Measurements from ENCODE around the gene MRPL55.

Gene MRPL55

DNA sequence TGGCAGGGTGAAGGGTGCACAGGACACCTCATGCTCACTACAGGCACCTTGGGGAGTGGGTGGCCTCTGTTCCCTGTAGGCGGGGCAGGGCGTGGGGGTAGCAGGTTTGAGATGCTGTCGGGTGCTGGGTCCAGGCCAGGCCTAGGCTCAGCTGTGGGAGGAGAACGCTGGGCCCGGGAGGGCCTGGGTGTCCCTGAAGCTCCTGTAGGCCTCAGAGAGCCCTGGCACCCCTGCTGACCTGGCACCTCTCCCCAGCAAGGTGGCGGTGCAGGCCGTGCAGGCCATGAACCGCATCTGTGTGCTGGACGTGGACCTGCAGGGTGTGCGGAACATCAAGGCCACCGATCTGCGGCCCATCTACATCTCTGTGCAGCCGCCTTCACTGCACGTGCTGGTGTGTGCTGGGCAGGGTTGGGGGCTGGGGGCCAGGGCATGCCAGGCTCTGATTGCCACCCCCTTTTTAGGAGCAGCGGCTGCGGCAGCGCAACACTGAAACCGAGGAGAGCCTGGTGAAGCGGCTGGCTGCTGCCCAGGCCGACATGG lies 38.1 kb upstream of the MRPL55 start:
- no peak for DNase-seq

DNA sequence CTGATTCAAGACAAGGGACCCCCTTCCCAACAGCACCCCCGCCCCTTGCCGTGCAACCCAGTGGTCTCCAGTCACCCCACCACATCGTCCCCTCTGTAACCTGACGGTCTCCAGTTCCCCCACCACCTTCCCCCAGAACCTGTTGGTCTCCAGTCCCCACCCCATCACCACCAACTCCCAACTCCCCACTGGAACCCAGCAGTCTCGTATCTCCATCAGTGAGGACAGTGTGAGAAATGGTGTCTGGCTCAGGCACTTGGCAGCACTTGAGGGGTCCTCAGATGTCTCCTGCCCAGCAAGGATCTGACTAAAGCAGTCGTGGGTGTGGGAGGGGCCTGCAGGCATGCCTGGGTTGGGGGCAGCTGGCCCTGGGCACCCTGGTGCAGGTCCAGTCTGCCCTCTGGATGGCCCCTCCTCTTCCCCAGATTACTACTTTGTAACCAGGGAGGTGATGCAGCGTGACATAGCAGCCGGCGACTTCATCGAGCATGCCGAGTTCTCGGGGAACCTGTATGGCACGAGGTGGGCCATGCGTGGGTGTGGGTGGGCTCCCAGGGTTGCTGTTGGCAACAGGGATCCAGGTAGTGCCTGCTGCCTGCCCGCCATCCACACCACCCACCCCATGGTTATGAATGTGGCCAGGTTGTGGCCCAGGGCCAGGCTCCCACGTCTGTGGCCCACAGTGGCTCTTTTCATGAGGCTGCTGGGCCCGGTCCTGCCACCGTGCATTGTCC lies 37.5 kb upstream of the MRPL55 start:
- no peak for DNase-seq

DNA sequence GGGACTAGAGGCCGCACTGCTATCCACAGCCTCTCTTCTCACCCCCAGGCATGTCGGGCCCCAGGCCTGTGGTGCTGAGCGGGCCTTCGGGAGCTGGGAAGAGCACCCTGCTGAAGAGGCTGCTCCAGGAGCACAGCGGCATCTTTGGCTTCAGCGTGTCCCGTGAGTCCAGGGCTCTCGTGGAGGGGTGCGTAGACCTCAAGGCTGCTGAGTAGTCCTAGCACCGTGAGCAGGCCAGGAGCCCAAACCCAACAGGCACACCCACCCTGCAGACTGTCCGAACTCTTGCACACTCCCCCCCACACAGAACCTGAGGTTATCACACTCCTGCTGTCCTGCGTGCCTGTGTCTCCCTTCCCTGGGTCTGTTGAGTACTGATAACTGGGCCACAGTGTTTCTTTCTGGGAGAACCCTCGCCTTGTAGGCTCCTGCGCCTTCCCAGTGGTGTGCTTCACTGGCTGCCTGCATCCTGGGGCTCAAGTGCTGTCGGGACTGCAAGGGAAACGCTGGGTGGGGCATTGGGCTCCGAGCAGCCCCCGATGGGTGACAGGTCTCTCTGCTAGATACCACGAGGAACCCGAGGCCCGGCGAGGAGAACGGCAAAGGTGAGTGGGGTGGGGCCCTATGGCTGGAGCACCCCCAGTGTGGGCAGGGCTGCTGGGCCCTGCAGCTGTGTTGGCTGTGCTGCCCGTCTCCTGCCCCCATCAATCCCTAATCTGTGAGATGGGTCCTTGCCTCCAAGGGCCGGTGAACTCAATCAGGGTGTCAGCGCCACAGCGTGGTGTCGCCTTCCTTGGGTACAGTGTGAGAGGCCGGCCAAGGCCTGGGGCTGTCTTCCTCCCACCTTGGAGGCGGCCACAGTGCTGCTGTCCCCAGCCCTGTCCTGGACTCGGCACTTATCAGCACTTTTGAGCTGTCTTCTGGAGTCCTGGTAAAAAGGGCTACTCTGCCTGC lies 36.6 kb upstream of the MRPL55 start:
- DNase-seq, result no peak

DNA sequence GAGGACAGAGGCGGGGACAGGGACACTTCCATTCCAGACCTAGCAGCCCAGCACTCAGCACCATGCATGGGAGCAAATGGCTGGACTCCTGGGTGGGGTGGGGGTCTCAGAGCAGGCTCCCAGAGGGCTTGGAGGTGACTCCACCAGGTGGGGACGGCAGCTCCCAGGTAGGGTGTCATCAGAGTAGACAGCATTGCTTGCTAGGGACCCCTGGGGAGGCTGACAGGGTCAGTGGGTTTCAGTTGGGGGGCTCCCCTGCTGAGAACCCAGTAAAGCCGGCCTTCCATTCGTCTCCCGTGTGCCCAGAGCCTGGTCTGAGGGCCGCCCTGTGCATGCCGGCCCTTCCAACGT lies 35.9 kb upstream of the MRPL55 start:
- DNase-seq, result no peak

DNA sequence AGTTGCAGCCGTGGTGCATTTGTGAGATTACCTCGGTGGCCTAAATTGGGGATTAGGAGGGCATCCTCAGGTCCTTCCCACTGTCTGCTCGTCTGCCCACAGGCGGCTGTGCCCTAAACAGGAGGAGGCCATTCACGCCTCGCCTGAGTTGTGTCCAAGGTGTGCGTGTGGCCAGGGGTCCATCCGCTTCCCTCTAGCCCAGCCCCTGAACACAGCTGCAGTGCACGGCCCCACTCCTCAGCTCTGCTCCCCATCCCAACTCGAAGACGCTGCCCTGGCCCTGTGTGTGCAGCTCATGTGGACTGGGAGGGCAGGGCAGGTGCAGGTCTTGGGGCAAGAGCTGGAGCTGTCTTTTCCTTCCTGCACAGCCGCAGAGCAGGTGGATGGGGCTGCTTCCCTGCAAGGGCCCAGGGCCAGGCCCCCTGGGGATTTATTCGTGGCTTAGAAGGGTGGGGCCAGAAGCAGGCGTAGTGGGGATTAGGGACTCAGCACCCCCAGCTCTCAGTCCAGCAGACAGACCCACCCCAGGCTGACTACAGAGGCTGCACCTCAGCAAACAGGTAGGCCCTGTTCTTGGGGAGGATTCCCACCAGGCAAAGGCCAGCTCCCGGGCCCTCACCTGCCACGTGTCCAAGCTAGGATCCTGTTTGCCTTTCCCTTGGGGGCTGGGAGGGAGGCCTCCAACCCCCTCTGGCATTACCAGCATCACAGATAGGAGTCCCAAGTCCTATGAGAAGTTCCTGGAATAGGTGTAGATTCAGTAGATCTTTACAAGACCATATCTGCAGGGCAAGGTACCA lies 35.3 kb upstream of the MRPL55 start:
- no peak for DNase-seq

DNA sequence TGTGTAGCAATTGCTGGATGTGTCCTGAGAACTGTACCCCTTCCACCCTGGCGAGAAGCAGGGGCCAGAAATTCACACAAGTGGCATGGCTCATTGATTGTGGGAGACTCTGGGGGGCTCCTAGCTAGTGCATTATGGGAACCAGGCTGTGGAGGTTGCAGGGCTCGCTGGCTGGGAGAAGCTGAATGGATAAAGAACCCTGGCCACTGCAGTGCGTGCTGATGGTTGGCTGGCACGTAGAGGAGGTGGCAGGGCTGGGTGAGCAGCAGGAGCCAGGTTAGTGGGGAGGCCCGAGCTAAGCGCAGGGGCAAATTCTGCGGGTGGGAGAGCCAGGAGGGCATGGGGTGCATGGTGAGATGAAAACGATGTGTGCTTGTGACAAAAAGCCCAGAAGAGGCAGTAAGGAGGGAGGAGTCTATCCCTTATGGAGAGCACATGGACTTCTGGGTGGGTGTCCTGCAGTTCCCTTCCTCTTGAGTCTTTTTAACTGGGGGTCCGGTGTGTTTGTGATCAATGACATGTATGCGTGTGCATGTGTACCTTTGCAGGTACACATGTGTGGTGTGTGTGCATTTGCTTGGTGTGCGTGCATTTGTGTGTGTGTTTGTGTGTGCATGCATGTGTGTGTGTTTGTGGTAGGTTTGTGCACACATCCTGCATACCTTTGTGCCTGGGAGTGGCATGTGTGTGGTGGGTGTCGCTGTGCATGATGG lies 34.5 kb upstream of the MRPL55 start:
- no peak for DNase-seq

DNA sequence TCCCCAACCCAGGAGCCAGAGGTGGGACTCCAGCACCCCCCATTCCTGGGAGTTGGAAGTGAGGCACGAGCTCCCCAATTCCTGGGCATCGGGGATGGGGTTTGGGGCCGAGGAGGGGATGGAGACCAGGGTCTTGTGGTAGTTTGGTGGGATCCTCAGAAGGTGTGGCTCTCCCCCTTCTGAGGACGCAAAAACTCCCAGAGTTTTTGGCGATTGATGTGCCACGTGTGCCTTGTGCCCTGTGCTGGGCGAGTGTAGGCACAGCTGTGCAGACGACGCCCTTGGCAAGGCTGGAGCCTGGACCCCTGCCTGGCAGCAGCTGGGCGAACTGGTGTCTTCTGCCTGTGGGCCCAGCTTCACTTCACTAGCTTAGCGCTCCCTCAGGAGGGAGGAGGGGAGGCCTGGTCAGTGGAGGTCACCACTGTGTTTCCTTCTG lies 33.6 kb upstream of the MRPL55 start:
- no peak for DNase-seq

DNA sequence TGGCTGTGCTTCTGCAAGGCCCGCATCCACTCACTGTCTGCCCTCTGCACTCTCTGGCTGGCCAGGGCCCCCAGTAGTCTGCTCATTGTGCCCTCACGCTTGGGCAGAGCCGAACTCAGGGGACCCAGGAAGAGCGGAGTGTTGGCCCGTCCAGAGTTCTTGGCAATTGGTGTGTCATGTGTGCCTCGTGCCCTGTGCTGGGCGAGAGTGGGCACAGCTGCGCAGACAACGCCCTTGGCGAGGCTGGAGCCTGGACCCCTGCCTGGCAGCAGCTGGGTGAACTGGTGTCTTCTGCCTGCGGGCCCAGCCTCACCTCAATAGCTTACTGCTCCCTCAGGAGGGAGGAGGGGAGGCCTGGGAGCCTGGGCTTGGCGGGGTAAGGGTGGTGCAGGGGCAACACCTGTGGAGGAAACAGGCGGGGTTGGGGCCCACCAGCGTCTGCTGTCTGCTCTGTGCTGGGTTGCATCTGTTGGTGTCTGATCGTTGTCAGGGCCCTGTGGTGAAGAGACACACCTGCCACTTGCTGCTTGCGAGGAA lies 33.1 kb upstream of the MRPL55 start:
- DNase-seq, result no peak

DNA sequence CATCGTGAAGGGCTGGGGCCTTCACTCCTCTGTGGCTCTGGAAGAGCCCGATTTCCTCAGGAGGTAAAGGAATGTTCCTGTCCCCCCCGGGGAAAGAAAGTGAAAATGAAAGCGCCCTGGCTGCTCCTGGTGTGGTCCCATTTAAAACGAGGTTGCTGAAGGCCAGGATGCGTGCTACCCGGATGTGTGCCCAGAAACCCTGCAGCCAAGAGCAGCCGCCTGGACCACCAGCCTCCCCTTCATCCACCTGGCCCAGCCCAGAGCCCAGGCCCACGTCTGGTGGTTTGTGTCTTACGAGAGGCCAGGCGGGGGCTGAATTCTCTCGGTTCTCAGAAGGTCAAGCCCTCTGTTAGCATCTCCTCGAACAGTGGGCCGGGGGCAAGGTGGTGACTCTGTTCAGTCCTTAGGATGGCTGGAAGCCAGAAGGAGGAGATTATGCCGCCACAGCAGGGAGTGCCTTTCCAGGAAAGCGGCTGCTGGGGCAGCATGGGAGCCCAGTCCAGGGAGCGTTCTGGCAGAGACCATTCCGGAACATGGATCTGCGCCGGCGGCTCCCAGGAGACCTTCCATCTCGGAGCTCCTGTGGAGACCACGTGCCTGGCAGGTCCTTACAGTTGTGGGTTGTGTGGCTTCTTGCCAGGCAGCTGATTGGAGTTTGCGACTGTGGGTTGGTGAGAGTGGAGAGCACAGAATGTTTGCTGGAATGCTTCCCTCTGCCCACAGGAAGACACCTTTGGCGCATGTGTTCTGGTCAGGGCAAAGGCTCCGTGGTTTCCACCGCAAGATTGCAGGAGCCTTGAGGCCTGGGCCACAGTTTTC lies 32.3 kb upstream of the MRPL55 start:
- DNase-seq, result peak; percentile 54

DNA sequence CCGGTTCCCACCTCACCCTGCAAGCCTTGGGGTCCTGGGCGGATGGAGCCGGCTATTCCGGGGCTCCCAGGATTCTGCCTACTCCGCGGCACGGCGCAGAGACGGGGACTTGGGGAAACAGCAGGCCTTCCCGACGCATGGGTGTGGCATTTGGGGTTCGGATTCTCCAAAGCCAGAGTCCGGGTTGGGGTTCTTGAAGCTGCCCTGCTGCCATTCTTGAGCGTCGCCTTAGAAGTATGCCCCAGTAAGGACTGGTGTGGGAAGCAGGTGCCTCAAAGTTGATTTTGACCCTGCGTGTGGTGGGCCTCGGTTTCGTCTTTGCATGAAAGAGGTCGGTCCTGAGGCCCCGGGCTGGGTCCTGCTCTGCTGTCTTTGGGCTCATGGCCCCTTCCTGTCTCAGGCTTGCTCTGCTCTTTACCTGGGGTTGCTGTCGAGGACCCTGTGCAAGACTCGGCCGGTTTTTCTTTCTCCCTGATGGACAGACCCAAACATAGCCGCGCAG lies 31.7 kb upstream of the MRPL55 start:
- DNase-seq, result no peak

DNA sequence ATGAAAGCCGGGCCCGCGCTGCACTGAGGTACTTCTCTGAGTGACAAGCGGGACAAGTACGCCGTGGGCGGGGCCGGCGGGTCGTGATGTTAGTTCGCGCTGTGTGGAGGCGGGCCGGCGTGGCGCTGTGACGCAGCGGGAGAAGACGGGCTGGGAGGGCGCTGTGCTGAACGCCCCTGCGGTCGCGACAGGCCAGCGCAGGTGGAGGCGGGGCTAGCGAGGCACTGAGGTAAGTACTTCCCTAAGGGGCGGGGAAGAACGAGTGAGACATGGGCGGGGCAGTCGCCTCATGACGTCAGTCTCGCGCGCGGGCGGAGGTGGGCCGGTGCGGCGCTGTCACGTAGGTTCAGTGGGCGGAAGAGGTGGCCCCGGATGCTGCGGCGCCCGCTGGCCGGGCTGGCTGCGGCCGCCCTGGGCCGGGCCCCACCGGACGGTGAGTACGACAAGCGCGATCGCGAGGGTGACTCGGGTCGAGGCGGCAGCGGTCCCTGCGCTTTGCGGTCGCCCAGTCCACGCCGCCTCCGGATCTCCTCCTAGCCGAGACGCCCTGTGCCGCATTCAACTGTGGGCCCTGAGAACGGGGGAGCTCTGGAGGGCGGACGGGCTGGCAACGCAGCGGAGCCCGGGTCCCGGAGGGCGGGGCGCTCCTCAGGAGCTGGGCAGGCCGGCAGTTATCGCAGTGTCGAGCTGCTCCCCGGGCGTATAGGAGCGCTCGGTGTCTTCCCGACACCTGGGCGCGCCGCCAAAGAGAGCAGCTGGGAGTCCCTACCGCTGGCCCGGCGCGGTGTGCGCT lies 31.0 kb upstream of the MRPL55 start, which contains the start of gene GUK1:
TSS of gene GUK1 (plus strand) at position 349 of the 793 bp plus-strand sequence. CDS start at position 373, 24 bp downstream.
- peak; percentile 100 for DNase-seq

DNA sequence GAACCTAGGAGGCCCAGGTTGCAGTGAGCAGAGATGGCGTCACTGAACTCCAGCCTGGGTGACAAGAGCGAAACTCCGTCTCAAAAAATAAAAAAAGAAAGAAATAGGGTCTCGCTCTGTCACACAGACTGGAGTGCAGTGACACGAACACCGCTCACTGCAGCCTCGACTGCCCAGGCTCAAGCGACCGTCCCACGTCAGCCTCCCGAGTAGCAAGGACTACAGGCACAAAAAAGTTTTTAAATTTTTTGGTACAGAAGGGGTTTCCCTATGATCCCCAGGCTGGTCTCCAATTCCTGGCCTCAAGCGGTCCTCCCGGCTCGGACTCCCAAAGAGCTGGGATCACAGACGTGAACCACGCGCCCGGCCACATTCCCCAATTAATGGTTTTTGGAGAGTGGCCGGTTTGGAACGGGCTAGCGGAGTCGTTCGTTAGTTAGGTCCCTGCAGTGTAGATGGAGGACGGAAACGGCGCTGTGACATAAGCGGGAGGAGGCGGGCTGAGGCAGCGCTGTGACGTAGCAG lies 30.4 kb upstream of the MRPL55 start:
- DNase-seq, result no peak

DNA sequence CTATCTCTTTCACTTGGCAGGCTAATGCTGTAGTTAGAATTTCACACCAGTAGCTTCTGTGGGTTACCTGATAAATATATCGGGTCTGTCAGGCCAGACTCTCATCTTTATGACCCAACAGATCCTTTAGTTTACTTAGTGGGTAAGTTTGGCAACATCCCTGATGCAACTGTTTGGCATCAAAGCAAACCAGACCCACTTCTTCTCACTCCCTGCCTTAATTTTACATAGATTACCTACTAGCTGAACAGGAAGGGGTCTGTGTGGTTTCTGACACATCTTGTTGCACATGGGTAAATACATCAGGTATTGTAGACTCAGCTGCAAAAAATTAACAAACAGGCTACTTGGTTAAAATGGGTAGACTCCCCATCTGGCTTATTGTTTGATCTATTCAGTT lies 27.8 kb upstream of the MRPL55 start:
- DNase-seq, result no peak

DNA sequence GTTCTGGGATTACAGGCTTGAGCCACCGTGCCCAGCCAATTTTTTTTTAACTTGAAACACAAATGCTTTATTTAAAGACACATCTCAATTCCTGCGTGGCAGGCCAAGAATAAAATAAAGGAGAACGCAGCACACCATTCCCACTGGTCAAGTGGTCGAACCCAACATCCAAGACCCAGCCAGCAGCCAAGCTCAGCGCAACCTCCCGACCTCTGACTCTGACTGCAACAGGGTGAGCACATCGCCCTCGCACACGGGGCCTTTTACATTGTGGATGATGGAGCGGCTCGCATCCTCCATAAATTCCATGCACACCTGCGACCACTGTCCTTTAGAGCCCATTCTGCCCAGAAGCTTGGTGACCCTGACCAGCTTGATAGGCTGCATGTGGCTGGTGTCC lies 25.5 kb upstream of the MRPL55 start:
- no peak for DNase-seq

DNA sequence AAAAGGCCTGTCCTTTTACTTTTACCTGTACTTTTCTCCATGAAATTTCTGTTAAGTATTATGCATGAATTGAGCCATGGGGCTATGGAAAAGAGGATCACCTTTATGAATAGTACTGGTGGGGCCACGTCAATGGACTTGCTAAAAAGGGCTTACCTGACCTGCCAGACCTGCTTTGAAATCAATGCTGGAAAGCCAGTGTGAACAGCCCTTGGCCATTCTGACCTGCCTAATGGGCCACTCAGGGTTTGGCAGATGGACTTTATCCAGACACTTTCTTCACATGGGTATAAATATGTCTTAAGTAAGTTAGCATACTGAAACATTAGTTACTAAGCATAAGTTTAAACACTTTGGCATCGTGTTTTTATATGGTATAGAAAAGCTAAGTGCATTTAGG lies 22.7 kb upstream of the MRPL55 start:
- no peak for DNase-seq

DNA sequence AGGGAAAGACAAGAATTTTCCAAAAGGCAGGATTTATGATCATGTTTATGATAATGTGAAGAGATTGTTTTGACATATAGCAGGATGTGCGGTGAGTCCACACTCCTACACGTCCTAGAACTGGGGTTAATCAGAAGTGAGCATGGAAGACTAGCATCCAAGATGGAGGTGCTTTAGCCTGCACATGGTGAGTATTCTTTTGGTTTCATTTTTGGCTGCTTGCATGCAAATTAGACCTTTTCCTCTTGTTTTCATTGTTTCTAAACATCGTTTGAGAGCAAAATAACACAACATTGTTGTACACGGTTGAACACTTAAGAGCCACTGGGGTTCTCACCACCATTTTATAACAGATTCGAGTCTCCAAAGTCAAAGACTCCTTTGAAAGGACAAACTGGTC lies 16.1 kb upstream of the MRPL55 start:
- no peak for DNase-seq

DNA sequence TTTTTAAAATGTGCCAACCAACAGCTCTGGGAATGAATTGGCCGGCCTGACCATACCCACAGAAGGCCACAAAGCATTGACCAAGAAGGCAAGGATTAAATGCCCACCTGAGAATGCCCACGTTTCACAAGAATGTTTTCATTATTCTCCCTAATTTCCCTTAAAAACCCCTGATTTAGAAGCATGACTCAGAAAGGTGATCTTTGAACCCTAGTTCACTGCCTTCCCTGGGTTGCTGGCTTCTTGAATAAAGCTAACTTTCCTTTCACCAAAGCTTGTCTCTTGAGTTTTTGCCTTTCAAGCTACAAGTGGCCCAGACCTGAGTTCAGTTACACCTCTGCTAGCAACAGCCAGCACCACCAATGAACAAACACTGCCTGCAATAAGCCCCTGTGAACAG lies 14.4 kb upstream of the MRPL55 start:
- DNase-seq, result no peak

DNA sequence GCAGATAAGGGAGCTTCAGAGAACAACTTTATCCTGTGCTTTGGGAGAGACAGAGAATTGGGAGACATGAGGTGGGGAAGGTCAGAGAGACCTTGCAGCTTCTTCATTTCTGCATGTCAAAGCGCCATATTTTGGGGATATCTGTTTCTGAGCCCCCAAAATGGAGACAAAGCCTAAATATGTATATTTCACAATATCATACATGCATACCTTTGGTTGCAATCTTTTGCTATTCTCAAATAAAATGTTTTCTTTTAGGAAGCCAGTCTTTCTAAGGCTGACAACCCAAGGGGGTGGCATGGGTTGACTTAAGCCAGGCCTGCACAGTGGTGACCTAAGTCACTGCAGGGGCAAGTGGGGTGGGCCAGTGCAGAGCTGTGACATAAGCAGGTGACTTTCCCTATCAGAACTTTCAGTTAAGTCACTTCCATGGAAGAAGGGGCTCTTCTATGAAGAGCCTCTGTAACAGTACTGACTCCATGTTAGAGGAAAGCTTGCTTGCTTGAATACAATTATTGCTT lies 13.9 kb upstream of the MRPL55 start:
- DNase-seq, result no peak

DNA sequence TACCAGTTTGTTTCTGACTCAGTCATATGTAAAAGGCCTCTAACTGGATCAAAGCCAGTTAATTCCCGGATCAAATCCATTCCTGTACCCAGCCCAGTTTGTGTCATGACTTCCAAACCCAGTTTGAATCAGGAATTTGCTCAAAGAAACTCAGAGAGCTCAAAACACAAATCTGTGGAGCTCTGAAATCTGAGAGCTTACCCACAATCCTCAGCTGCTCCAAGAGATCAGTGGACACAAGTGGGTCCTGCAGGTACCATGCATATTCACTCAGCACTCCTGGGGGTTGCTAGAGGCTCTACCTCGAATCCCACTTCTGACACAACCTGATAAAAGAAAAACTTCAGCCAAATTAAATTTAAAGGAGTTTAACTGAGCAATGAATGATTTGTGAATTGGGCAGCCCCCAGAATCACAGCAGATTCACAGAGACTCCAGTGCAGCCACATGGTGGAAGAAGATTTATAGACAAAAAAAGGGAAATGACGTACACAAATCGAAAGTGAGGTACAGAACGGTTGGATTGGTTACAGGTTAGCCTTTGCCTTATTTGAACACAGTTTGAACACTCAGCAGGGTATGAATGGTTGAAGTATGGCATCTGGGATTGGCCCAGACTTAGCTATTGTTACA lies 11.9 kb upstream of the MRPL55 start:
- DNase-seq, result peak; percentile 23

All from inflammatory macrophage treated with lipopolysaccharide for 4 hours (primary cell).